Breast epithelium (tissue), 3 donors: ENCODE results near the gene PLEKHS1.

Source experiments
- CTCF ChIP-seq, 3 donors: fragments of 450-650 bp; IDR thresholded peaks; one replicate each; pipeline ENCODE4 v1.5.1; 2016 to 2017; ENCODE audit warnings: antibody characterized with exemption in 3 of 3, mild to moderate bottlenecking in 3 of 3, moderate library complexity in 3 of 3
- POLR2A ChIP-seq: fragments of 450-650 bp; IDR thresholded peaks from one replicate; pipeline ENCODE4 v1.6.1; 2016; ENCODE audit warnings: antibody characterized with exemption, mild to moderate bottlenecking, moderate library complexity

DNA sequence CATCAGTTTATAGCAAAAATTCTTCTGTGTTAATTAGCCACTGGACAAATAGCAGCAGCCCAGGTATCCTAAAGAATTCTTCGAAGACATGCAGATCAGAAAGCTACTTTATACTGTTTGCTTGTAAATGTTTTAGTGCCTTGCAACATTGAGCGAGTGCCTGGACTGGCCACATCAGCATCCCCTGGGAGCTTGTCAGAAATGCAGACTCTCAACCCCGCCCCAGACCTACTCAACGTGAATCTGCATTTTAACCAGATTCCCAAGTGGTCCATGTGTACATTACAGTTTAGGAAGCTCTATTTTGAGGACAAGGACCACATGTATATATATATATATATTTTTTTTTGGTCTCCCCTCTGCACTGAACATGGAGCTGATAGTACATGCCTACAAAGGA is 18.5 kb upstream of the PLEKHS1 start:
- TF ChIP-seq POLR2A (no peak), CTCF (IDR thresholded peaks at IDR 0.05) (no peak)
